ENCODE measurements around the gene ASTN2. TPM values are rescaled to one million over a fixed set of nuclear protein-coding genes. Genes with fewer than 3 reads are reported as not detected.

The ASTN2 gene
- total RNA-seq, 4 donors from 2014 or later: 3.2 to 7.0 (median 5.4) TPM

GRCh38 chr9:116935149-116935897, 479.5 kb downstream of the ASTN2 start:
- TF ChIP-seq, protein P1, sequence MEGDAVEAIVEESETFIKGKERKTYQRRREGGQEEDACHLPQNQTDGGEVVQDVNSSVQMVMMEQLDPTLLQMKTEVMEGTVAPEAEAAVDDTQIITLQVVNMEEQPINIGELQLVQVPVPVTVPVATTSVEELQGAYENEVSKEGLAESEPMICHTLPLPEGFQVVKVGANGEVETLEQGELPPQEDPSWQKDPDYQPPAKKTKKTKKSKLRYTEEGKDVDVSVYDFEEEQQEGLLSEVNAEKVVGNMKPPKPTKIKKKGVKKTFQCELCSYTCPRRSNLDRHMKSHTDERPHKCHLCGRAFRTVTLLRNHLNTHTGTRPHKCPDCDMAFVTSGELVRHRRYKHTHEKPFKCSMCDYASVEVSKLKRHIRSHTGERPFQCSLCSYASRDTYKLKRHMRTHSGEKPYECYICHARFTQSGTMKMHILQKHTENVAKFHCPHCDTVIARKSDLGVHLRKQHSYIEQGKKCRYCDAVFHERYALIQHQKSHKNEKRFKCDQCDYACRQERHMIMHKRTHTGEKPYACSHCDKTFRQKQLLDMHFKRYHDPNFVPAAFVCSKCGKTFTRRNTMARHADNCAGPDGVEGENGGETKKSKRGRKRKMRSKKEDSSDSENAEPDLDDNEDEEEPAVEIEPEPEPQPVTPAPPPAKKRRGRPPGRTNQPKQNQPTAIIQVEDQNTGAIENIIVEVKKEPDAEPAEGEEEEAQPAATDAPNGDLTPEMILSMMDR (IDR thresholded peaks at IDR 0.05; ENCODE audit: low read depth): no peak

DNA sequence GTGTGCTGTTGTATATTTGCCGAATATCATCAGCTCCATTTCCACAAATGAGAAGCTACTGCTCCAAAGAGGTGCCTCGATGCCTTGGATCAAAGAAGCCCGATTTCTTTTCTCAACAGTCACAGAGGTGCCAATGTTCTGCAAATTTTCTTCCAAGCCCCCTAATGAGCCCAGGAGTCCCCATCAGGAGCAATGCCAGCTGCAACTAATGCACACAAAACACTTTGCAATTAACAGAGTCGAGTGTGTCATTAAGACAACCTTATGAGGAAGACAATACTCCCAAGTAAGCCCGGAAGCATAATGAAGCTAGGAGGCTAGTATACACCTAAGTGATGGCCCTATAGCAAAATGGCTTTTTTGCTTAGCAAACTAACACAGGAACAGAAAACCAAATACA, 480.7 kb downstream of the ASTN2 start:
- TF ChIP-seq, protein P1 (IDR thresholded peaks at IDR 0.05; ENCODE audit: low read depth): no peak

GRCh38 chr9:116933251-116933650, 481.6 kb downstream of the ASTN2 start:
- TF ChIP-seq, protein P1 (IDR thresholded peaks at IDR 0.05; ENCODE audit: low read depth): no peak

DNA sequence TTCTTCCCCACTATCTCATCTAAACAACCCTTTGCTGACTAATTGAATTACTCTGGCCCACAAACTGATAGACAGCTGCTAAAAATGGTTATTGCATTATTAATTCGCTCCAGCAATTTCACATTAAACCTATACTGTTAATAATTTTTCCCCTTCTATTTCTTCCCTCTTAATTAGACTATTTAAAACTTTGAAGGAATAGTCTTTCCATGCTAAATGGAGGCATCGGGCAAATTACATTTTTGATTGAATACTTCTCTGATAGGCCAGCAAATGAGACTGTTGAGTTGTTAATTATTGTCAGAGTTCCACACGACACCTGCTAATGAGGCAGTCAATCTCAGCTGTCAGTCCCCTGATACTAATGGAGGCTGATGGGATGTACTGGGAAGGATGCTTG, 485.2 kb downstream of the ASTN2 start:
- TF ChIP-seq, protein P1 (IDR thresholded peaks at IDR 0.05; ENCODE audit: low read depth): no peak

DNA sequence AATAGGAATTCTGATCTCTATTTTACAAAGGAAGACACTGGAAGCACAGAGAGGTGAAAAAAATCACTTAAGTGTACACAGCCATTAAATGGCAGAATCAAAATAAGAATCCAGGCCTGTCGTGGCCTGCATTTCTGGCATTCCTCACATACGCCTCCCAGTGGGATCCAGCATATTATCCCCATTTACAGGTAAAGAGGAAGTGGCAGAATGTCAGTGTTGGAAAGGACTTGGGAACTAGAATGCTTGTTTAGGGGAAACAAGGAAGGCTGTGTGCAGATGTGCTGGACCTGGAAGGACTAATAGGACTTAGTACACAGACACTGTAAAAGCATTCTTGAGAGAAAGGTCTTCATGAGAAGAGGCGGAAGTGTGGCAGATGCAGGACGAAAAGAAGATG, 486.0 kb downstream of the ASTN2 start:
- TF ChIP-seq, protein P1 (IDR thresholded peaks at IDR 0.05; ENCODE audit: low read depth): no peak

DNA sequence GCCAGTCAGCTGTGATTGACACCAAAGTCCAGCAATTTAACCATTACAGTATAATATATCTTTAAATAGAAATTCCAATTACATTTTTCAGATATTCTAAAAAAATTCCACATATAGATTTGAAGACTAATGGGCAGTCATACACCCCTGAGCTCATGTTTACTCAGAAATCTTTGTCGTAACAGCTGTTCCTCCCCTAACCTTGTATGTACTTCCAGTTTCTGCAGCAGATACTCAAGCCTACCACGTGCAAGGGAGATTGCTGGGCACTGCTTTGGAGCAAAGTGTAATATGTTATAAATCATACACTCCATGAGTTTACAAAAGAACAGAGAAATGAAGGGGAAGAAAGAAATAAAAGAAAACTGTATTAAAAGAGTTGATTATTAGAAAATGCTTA, 486.6 kb downstream of the ASTN2 start:
- TF ChIP-seq, protein P1 (IDR thresholded peaks at IDR 0.05; ENCODE audit: low read depth): no peak

- TF ChIP-seq, protein P1 (IDR thresholded peaks at IDR 0.05; ENCODE audit: low read depth): no peak
These were observed 487.1 kb downstream of the ASTN2 start for GRCh38 chr9:116927726-116928125.
